Erythroblast (primary cell): ENCODE data around the gene WDFY3.

Experiments used
- GATA1 ChIP-seq: IDR thresholded peaks from 2 replicates; pipeline ENCODE4 v1.6.1; 2011; ENCODE audit warnings: low read depth, mild to moderate bottlenecking, control low read depth, low read length, moderate library complexity
- POLR2A ChIP-seq: IDR thresholded peaks from 2 replicates; pipeline ENCODE4 v1.6.1; 2011; ENCODE audit warnings: mild to moderate bottlenecking, low read length

- TF ChIP-seq POLR2A, result no peak
- TF ChIP-seq GATA1, result no peak
Observed at GRCh38 chr4:84647312-84647884, 319.1 kb downstream of the WDFY3 start.
